HFF-Myc (cell line): Measurements from ENCODE around the gene NME7.

Source experiments
- DNase-seq: peaks from one replicate; pipeline ENCODE4 v3.0.0-alpha.2; 2011; ENCODE audit warnings: low read depth; ENCODE audit errors: extremely low read depth
- H3K4me3 ChIP-seq: replicated peaks from 2 replicates; pipeline ENCODE4 v1.5.1; 2011; ENCODE audit warnings: low read depth, mild to moderate bottlenecking, control low read depth, low read length
- CTCF ChIP-seq: IDR thresholded peaks from 2 replicates; pipeline ENCODE4 v1.5.1; 2012; ENCODE audit warnings: mild to moderate bottlenecking, low read depth, low read length, control low read depth; ENCODE audit errors: missing control alignments

NME7 gene

GRCh38 chr1:169318536-169319244 lies 48.9 kb downstream of the NME7 start:
- DNase-seq: no peak
- no peak overlapping the region for H3K4me3 ChIP-seq
- TF ChIP-seq CTCF: no peak

DNA sequence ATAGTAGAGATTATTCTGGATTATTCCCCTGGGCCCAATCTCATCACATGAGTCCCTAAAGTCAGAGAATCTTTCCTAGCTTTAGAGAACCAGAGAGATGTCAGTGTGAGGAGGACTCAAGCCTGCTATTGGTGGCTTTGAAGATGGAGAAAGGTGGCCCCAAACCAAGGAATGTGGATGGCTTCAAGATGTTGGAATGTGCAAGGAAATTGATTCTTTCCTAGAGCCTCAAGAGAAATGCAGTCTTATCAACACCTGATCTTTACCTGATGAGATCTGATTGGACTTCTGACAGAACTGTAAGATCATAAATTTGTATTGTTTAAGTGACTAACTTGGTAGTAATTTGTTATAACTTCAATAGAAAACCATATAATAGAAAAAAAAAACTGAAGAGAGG lies 51.0 kb downstream of the NME7 start:
- DNase-seq: no peak
- no peak for TF ChIP-seq CTCF
- no peak overlapping the region for H3K4me3 ChIP-seq

DNA sequence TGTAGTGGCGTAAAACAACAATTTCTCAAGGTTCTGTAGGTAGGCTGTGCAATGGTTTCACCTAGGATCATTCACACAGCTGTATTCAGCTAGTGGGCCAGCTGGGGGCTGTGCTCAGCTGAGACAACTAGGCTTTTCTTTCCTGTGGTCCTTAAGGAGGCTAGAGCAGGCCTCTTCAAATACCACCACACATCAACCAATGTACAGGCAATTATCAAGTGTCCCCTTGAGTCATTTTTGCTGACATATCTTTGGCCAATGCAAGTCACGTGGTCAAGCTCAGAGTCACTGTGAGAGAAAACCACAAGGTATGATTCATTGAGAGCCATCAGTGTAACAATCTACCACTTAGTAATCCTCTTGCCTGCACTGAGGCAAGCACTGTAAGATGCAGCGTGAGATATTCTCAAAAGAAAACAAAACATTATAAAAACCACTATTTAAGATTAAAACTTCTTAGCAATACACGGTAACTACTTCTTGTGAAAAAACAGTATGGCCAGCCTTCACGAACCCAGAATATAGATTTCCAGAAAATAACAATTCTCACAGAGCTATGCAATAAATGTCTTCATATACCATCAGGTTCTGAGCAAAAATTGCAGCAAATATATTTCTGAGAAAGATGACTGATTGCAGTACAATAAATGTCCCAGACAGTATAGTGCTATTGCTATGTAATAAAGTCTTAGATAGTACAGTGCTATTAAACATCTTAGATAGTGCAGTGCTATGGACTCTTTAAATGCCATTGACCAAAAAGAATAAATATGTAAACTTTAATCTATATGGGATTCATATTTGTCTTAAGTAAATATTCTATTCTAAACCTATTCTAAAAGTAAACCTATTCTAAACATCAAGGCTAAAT lies 55.3 kb downstream of the NME7 start:
- TF ChIP-seq CTCF: no peak
- peak; percentile 87 for DNase-seq
- no peak overlapping the region for H3K4me3 ChIP-seq

GRCh38 chr1:169309178-169310166 lies 58.1 kb downstream of the NME7 start:
- no peak for DNase-seq
- no peak overlapping the region for H3K4me3 ChIP-seq
- TF ChIP-seq CTCF: no peak

- no peak overlapping the region for H3K4me3 ChIP-seq
- TF ChIP-seq CTCF: no peak
- no peak for DNase-seq
Measured at GRCh38 chr1:169308313-169309039, 59.1 kb downstream of the NME7 start.

DNA sequence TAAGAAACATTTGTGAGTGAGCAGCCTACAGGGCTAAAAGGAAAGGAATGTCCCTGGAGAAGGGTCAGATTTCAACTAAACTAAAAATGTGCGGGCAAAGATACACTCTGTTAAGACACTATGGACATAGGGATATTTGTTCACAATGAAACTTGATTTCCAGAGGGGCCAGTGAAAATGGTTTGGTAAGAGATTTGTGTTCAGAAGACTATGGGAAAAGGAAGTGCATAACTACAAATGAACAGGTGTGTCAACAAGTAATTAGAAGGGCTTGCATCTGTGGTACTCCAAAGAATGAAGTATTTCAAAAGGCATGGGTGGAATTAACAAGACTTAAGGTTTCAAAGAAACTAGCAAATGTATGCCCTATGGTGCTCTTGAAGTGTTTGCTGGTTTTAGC lies 60.4 kb downstream of the NME7 start:
- H3K4me3 ChIP-seq: no peak overlapping the region
- TF ChIP-seq CTCF: no peak
- no peak for DNase-seq
